Neural crest cell (in vitro differentiated cells): ENCODE results near the gene HTR1B. TPM values are rescaled to one million over a fixed set of nuclear protein-coding genes. Genes with fewer than 3 reads are reported as not detected.

Experiments used
- DNase-seq: peaks from one replicate; pipeline ENCODE4 v3.0.0; 2021; ENCODE audit warnings: low read depth, mixed read lengths, low spot score
- H3K27ac Mint-ChIP-seq: one replicate; pipeline ENCODE4 v1.8.0; 2021; ENCODE audit warnings: mild to moderate bottlenecking, mixed read lengths; ENCODE audit not compliant: unreplicated experiment
- H3K27me3 Mint-ChIP-seq: 2 replicates; pipeline ENCODE4 v1.8.0; 2021; ENCODE audit warnings: low read depth, mild to moderate bottlenecking, mixed read lengths
- H3K36me3 Mint-ChIP-seq: 2 replicates; pipeline ENCODE4 v1.8.0; 2021; ENCODE audit warnings: low read depth, mild to moderate bottlenecking, mixed read lengths
- H3K4me1 Mint-ChIP-seq: 2 replicates; pipeline ENCODE4 v1.8.0; 2021; ENCODE audit warnings: mixed read lengths
- H3K4me3 Mint-ChIP-seq: one replicate; pipeline ENCODE4 v1.8.0; 2021; ENCODE audit warnings: mild to moderate bottlenecking, mixed read lengths
- H3K9me3 Mint-ChIP-seq: 2 replicates; pipeline ENCODE4 v1.8.0; 2021; ENCODE audit warnings: mixed read lengths
- long read RNA-seq: library from polyadenylated mRNA; unstranded; transcript quantifications from one replicate; pipeline ENCODE4 v2.0.0, GENCODE V29; 2020
- total RNA-seq: library from RNA; stranded (reverse); gene quantifications from 2 replicates; pipeline ENCODE4 v1.2.1, GENCODE V29; 2021
- TF ChIP-seq, protein P1 (sequence below): fragments of 200-600 bp; sonication (generic); conservative IDR thresholded peaks from 2 replicates; pipeline ENCODE4 v1.5.0; 2021; ENCODE audit warnings: antibody characterized with exemption, mild to moderate bottlenecking

HTR1B gene, protein sequence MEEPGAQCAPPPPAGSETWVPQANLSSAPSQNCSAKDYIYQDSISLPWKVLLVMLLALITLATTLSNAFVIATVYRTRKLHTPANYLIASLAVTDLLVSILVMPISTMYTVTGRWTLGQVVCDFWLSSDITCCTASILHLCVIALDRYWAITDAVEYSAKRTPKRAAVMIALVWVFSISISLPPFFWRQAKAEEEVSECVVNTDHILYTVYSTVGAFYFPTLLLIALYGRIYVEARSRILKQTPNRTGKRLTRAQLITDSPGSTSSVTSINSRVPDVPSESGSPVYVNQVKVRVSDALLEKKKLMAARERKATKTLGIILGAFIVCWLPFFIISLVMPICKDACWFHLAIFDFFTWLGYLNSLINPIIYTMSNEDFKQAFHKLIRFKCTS
- total RNA-seq: 0.16 and 0.18 TPM in 2 replicates
- long read RNA-seq: 0 reads

DNA sequence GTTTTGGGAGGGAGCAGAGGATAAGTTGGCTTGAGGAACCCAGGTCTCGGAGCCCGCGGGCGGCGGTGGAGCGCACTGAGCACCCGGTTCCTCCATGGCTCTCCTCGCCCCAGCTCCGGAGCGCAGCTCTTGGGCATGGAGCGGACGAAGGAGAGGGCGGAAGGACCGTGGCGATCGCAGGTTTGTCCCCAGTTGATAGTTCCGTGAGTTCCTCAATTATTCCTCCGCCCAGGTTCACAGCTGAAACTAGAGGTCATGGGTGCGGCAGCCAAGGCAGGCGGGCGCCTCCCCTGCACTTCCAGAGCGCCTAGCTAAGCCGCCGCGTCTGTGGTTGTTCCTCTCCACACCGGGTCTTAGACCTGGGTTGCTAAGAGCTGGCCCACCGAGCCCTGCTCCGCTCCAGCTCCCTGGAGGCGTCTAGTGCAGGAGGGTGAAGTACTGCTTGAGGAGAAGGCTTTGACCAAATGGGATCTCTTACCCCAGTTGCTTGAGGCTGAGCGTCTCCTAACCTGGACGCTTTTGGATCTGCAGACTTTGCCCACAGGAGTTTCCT, at the start of gene HTR1B:
Gene HTR1B (minus strand): TSS at position 184 of the 553 bp plus-strand sequence. CDS start 88 bp downstream, at position 96.
- Mint-ChIP-seq H3K4me1 (peaks cover 32% of the 10 kb centered on the region), H3K9me3 (no peaks in the 10 kb centered on the region), H3K27ac (no peak within 1 kb of the TSS), H3K27me3 (peaks cover 95% of the 10 kb centered on the region), H3K36me3 (peaks cover 6% of the 10 kb centered on the region), H3K4me3 (peak within 1 kb of the TSS; percentile 89)
- peak; percentile 12 for DNase-seq
- TF ChIP-seq, protein P1, sequence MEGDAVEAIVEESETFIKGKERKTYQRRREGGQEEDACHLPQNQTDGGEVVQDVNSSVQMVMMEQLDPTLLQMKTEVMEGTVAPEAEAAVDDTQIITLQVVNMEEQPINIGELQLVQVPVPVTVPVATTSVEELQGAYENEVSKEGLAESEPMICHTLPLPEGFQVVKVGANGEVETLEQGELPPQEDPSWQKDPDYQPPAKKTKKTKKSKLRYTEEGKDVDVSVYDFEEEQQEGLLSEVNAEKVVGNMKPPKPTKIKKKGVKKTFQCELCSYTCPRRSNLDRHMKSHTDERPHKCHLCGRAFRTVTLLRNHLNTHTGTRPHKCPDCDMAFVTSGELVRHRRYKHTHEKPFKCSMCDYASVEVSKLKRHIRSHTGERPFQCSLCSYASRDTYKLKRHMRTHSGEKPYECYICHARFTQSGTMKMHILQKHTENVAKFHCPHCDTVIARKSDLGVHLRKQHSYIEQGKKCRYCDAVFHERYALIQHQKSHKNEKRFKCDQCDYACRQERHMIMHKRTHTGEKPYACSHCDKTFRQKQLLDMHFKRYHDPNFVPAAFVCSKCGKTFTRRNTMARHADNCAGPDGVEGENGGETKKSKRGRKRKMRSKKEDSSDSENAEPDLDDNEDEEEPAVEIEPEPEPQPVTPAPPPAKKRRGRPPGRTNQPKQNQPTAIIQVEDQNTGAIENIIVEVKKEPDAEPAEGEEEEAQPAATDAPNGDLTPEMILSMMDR: no peak

DNA sequence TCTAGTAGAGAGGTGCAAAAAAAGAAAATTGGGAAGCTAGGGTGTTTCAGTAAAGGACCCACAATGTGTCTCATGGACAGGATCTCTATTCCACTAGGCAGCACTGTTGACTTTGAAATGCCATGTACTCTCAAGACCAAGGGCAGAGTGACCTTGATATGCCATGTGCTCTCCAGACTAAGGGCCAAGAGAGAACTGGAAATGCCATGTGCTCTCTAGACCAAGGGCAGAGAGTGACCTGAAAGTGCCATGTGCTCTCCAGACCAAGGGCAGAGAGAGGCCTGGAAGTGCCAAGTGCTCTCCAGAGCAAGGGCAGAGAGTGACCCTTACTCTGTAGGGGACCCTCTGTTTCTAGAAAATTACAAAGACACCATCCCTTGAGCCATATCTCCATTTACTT, 49.3 kb upstream of the HTR1B start:
- DNase-seq: no peak
- Mint-ChIP-seq H3K4me3 (no peak overlapping the region), H3K4me1 (peaks cover 9% of the 10 kb centered on the region), H3K9me3 (peaks cover 7% of the 10 kb centered on the region), H3K27me3 (no peaks in the 10 kb centered on the region), H3K36me3 (no peaks in the 10 kb centered on the region), H3K27ac (no peak overlapping the region)
- TF ChIP-seq, protein P1: no peak

DNA sequence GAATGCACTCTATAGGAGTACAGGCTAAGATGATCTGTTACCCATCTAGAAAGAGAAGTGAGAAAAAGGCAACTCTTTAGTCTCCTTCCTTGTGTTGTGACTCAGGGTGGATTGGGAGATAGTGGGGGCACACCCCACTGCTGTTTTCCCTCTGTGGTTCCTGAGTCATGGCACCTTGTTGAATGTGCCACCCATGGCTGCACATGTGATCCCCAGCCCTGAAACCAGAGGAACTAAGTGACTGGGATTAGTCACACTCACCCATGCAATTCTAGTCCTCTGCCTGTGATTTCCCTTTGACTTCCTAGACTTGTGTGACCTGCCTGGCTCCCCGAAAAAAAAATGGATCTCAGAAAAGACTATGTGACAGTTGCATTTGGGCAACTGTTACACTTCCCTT, 48.6 kb upstream of the HTR1B start:
- Mint-ChIP-seq H3K4me3 (no peak overlapping the region), H3K4me1 (peaks cover 6% of the 10 kb centered on the region), H3K9me3 (peaks cover 7% of the 10 kb centered on the region), H3K27ac (no peak overlapping the region), H3K27me3 (no peaks in the 10 kb centered on the region), H3K36me3 (no peaks in the 10 kb centered on the region)
- no peak for DNase-seq
- TF ChIP-seq, protein P1: no peak

DNA sequence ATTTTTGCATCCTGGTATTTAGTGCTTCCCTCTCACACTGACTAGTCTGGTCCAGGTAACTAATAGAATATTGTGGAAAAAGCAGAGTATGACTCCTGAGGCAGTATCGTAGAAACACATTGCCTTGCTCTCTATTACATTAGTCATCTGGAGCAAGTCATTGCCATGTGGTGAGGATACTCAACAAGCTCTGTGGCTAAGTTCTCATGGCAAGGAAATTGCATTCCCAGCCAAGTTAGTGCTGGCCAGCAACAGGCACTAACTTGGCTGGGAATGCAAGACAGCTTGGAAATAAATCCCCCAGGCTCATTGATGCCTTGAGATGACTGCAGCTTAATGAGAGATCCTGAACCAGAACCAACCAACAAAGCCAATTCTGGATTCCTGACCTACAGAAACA, 39.7 kb upstream of the HTR1B start:
- H3K4me3 Mint-ChIP-seq: no peak overlapping the region
- no peaks in the 10 kb centered on the region for H3K27me3 Mint-ChIP-seq
- TF ChIP-seq, protein P1: no peak
- no peak for DNase-seq
- no peaks in the 10 kb centered on the region for H3K9me3 Mint-ChIP-seq
- no peaks in the 10 kb centered on the region for H3K4me1 Mint-ChIP-seq
- no peak overlapping the region for H3K27ac Mint-ChIP-seq
- H3K36me3 Mint-ChIP-seq: no peaks in the 10 kb centered on the region

DNA sequence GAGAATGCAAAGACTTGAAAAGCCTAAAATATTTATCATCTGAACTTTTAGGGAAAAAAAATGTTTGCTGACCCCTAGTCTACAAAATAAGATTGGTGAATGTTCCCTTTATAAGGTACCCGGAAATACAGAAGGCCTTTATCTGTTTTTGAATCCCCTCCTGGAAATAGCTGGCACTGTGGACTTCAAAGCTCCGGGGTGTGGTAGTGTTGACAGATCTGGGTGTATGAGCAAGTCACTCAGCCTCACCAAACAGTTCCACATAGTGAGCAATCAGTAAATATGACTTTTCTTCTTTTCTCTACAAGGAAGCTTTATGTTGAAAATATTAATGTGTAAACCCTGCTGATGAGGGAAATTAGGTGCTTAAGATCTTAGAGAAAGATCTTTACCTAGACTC, 29.2 kb upstream of the HTR1B start:
- no peak for DNase-seq
- TF ChIP-seq, protein P1: no peak
- H3K36me3 Mint-ChIP-seq: no peaks in the 10 kb centered on the region
- no peak overlapping the region for H3K4me3 Mint-ChIP-seq
- H3K4me1 Mint-ChIP-seq: no peaks in the 10 kb centered on the region
- no peak overlapping the region for H3K27ac Mint-ChIP-seq
- H3K9me3 Mint-ChIP-seq: no peaks in the 10 kb centered on the region
- no peaks in the 10 kb centered on the region for H3K27me3 Mint-ChIP-seq
